Measurements from ENCODE around the gene AUTS2.

Gene AUTS2

DNA sequence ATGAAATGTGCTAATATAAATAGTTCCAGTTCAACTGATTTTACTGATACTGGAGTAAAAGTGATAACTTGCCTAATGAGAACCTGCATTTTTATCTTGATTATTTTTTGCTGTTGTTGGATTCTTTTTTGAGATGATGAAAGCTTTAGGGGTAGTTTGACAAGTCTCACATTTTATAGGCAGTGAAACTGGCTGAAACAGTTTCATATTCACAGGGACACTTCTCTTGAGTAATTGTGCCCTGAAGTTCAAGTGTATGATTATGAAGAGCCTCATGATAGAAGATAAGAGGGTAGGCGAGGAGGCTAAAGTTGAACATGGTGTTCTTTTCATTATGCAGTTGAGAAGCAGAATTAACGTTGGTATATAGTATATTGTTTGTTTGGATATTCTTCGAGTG, 5.1 kb downstream of the AUTS2 start:
- H3K4me1 ChIP-seq (ENCODE audit: control insufficient read depth, insufficient read depth, low read length), result peaks cover 7% of the 10 kb centered on the region
- H3K9ac ChIP-seq (ENCODE audit: low read length), result no peak overlapping the region
- no peaks in the 10 kb centered on the region for H3K36me3 ChIP-seq (ENCODE audit: control insufficient read depth, insufficient read depth, low read length)
- H3K27ac ChIP-seq (ENCODE audit: low read depth, low read length), result no peak overlapping the region
- H3K27me3 ChIP-seq (ENCODE audit: control insufficient read depth, insufficient read depth, low read length), result no peaks in the 10 kb centered on the region
- no peak overlapping the region for H3K4me3 ChIP-seq (ENCODE audit: low read length)

DNA sequence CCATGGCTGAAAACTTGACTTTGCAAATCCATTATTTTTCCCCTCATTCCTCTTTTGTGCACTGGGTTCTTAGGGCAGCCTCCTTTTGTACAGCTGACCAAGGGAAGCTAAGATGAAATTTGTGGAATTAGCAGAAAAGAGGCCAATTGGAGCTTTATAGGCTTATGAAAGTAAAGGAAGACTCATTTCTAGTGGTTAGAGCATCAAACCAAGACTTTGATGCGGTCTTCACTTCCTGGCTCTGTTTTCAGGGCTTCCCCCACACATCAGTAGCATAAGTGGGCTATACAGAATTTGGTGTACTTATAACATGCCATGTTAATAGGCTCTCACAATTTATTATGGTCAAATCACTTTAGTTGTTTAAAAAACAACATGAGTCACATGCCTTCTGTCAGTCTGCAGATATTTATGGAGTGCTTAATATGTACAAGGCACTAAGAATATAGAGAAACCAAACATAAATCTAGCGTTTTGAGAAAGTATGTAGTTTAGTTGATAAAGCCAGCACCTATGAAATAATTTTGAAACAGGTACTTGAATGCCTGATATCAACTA, 5.7 kb downstream of the AUTS2 start:
- Histone ChIP-seq H3K4me1 (ENCODE audit: control insufficient read depth, insufficient read depth, low read length) (peaks cover 7% of the 10 kb centered on the region), H3K36me3 (ENCODE audit: control insufficient read depth, insufficient read depth, low read length) (no peaks in the 10 kb centered on the region), H3K27me3 (ENCODE audit: control insufficient read depth, insufficient read depth, low read length) (no peaks in the 10 kb centered on the region), H3K4me3 (ENCODE audit: low read length) (no peak overlapping the region), H3K9ac (ENCODE audit: low read length) (no peak overlapping the region), H3K27ac (ENCODE audit: low read depth, low read length) (no peak overlapping the region)

DNA sequence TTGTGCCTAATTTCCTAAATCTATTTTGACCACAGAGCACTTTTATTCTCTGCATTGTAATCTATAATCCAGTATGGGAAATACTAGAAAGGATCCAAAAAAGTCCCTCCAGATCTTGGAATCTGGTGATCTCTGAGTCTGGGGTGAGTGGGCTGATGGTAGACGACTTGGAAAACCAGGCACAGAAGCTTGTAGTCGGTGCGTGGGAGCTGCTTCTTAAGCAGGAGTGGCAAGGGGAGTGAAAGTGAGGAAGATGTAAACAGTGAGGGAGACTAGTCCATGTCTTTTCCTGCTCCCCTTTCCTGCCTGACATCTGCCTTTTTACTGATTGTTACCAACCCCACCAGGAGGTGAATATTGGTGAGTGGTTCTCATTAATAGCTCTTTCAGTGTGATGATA, 6.8 kb downstream of the AUTS2 start:
- Histone ChIP-seq H3K36me3 (ENCODE audit: control insufficient read depth, insufficient read depth, low read length) (no peaks in the 10 kb centered on the region), H3K9ac (ENCODE audit: low read length) (no peak overlapping the region), H3K4me3 (ENCODE audit: low read length) (no peak overlapping the region), H3K27me3 (ENCODE audit: control insufficient read depth, insufficient read depth, low read length) (no peaks in the 10 kb centered on the region), H3K4me1 (ENCODE audit: control insufficient read depth, insufficient read depth, low read length) (peaks cover 10% of the 10 kb centered on the region), H3K27ac (ENCODE audit: low read depth, low read length) (no peak overlapping the region)

DNA sequence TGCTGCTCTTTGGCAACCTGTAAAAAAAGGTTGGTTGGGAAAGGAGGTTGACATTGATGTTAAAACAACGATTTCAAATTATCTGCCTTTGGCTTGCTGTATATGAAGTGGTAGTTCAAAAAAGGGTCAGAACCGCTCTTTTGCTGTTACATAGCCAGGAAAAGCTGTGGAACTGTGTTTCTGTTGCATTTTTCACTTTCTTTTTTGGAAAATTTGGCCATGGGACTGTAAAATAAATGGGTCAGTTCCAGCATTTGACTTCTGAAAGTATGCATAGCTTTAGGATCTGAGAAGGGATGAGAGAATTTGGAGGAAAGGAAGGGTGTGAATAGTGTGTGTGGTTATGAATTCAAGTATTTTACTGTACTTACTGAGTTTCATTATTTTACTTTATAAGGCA, 7.3 kb downstream of the AUTS2 start:
- Histone ChIP-seq H3K4me3 (ENCODE audit: low read length) (no peak overlapping the region), H3K9ac (ENCODE audit: low read length) (no peak overlapping the region), H3K27me3 (ENCODE audit: control insufficient read depth, insufficient read depth, low read length) (no peaks in the 10 kb centered on the region), H3K27ac (ENCODE audit: low read depth, low read length) (no peak overlapping the region), H3K4me1 (ENCODE audit: control insufficient read depth, insufficient read depth, low read length) (peaks cover 14% of the 10 kb centered on the region), H3K36me3 (ENCODE audit: control insufficient read depth, insufficient read depth, low read length) (no peaks in the 10 kb centered on the region)

DNA sequence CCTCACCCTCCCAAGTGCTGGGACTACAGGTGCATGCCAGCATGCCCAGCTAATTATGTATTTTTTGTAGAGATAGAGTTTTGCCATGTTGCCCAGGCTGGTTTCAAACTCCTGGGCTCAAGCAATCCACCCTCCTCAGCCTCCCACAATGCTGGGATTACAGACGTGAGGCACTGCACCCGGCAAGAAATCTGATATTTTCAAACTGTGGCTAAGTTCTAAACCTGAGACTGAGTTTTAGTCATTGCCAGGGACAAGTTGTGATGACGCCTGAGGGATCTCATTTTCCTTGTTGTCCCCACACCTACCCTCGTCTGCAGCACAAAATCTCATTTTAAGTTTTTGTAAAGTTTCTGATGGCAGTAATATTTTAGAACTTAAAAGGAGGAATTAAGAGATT, 9.8 kb downstream of the AUTS2 start:
- Histone ChIP-seq H3K4me3 (ENCODE audit: low read length) (no peak overlapping the region), H3K9ac (ENCODE audit: low read length) (no peak overlapping the region), H3K27me3 (ENCODE audit: control insufficient read depth, insufficient read depth, low read length) (no peaks in the 10 kb centered on the region), H3K4me1 (ENCODE audit: control insufficient read depth, insufficient read depth, low read length) (peaks cover 7% of the 10 kb centered on the region), H3K27ac (ENCODE audit: low read depth, low read length) (no peak overlapping the region), H3K36me3 (ENCODE audit: control insufficient read depth, insufficient read depth, low read length) (no peaks in the 10 kb centered on the region)

DNA sequence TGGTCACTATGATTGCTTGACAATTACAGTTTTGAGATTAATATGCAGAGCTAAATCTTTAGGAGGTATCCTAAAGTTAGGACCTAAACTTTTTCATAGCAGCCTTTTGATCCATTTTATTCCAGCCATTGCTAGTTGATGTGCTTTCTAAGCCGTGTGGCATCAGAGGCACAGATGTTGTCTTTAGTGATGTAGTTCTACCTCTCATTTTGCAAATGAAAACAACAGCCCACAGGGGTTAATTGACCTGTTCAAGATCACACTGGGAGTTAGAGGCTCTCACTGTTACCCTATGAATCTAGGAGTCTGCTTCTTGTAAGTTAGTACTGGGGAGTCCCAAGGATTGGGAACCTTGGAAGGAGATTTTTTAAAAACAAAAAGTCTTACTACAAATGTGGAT, 10.6 kb downstream of the AUTS2 start:
- H3K4me1 ChIP-seq (ENCODE audit: control insufficient read depth, insufficient read depth, low read length), result peaks cover 7% of the 10 kb centered on the region
- H3K36me3 ChIP-seq (ENCODE audit: control insufficient read depth, insufficient read depth, low read length), result no peaks in the 10 kb centered on the region

DNA sequence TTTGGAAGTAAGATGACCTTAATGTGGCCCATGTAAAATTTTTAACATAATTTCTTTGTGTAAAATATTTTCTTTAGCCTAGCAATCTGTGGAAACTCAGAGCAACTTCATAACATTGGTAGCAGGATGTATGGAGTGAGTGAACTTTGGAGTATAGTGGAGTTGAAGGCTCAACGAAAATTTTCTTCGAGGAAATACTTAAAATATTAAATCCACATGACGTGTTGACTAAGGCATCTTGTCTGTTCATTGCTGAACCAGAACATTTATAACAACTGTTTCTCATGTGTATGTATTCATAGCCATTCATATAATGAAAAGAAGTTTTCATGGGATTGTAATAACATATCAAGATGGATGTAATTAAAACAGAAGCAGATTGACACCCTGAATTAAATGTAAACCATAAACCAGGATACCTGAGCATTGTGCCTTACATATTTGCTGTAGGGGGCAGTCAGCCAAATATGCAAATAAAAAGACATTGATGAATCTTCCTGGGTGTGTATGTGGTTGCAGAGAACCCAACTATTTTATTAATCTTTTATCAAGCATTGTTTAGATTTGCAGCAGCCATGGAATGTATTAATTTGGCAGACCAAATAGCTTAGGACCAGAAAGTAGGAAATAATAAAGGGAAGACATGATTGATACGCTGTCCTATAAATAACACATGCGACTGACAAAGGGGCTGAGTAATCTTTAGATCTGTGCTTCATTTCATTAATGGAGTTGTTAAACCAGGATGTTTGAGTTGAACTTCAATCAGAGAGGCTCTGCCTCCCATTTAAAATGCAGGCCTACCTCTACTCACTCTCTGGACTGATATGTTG, 11.5 kb downstream of the AUTS2 start:
- Histone ChIP-seq H3K27me3 (ENCODE audit: control insufficient read depth, insufficient read depth, low read length) (no peaks in the 10 kb centered on the region), H3K36me3 (ENCODE audit: control insufficient read depth, insufficient read depth, low read length) (no peaks in the 10 kb centered on the region), H3K4me1 (ENCODE audit: control insufficient read depth, insufficient read depth, low read length) (peaks cover 7% of the 10 kb centered on the region), H3K27ac (ENCODE audit: low read depth, low read length) (no peak overlapping the region), H3K4me3 (ENCODE audit: low read length) (no peak overlapping the region), H3K9ac (ENCODE audit: low read length) (no peak overlapping the region)

More for the DNA sequence above, 10.6 kb downstream of the AUTS2 start:
- H3K27me3 ChIP-seq (ENCODE audit: control insufficient read depth, insufficient read depth, low read length), result no peaks in the 10 kb centered on the region
- no peak overlapping the region for H3K4me3 ChIP-seq (ENCODE audit: low read length)
- H3K27ac ChIP-seq (ENCODE audit: low read depth, low read length), result no peak overlapping the region
- no peak overlapping the region for H3K9ac ChIP-seq (ENCODE audit: low read length)

DNA sequence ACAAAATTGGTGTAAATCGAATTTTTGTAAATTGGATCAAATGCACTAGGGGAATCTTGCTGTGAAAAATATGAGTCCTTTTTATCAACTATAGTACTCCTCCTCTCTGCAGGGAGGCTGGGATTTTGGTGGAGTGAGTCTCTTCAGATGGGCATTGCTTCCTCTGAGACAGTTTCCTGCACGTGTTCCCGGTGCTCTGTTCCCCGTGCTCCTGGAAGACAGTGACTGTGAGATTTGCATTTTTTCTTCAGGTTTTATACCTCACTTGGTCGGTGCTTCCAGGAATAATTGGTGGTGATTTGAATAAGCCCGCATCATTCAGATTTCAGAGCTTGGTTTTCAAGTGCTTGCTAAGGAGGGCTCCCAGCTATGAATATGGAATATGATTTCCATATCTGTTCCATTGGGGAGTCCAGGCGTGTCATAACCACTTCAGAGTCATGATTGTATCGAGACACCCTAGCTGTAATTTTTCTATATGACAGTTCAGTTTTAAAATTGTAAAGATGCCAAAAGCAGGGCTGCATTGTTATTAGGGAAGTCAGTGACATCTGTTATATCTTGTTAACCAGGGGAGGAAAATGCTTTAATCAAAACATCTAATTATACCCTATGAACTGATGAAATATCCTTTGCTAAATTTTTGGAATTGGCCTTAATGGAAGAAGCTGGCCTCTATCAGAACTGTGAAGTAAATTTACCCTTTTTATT, 12.3 kb downstream of the AUTS2 start:
- Histone ChIP-seq H3K27me3 (ENCODE audit: control insufficient read depth, insufficient read depth, low read length) (no peaks in the 10 kb centered on the region), H3K9ac (ENCODE audit: low read length) (no peak overlapping the region), H3K27ac (ENCODE audit: low read depth, low read length) (no peak overlapping the region), H3K36me3 (ENCODE audit: control insufficient read depth, insufficient read depth, low read length) (no peaks in the 10 kb centered on the region), H3K4me1 (ENCODE audit: control insufficient read depth, insufficient read depth, low read length) (peaks cover 7% of the 10 kb centered on the region), H3K4me3 (ENCODE audit: low read length) (no peak overlapping the region)

DNA sequence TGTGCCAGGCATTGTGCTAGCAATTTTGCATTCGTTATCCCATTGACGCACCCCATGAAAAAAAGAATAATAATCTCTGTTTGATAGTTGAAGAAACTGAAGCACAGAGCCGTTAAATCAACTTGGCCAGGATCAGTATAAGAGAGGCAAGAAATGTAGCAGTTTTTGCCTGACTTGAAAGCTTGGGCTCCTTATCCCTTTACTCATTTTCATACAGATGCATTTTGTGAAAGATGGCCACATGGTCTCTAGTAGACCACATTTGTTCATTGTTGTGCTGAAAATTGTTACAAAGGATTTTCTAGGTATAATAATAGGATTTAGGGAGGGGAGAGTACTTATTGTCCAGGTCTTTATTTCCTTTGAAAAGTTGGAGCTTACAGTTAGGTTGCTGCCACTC, 14.7 kb downstream of the AUTS2 start:
- H3K4me1 ChIP-seq (ENCODE audit: control insufficient read depth, insufficient read depth, low read length), result peaks cover 7% of the 10 kb centered on the region
- H3K9ac ChIP-seq (ENCODE audit: low read length), result no peak overlapping the region
- no peaks in the 10 kb centered on the region for H3K36me3 ChIP-seq (ENCODE audit: control insufficient read depth, insufficient read depth, low read length)
- H3K27ac ChIP-seq (ENCODE audit: low read depth, low read length), result no peak overlapping the region
- H3K27me3 ChIP-seq (ENCODE audit: control insufficient read depth, insufficient read depth, low read length), result no peaks in the 10 kb centered on the region
- H3K4me3 ChIP-seq (ENCODE audit: low read length), result no peak overlapping the region

DNA sequence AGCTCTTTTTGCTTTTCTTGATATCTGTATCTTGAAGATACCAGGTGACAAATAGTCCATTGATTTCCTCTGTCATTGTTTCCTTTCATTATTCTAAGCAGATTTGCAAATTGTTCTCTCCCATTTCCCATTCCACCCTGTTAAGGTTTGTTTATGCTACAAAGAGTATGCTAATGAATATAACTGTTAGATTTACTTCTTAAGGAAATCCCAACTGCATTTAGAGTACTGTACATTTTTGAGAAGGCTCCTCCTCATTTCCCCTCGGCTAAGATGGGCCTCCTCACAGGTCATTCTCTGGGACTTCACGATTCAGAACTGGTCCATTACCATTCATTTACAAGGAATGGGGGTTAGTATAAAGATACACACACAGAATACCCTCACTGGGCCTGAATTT, 15.6 kb downstream of the AUTS2 start:
- no peaks in the 10 kb centered on the region for H3K36me3 ChIP-seq (ENCODE audit: control insufficient read depth, insufficient read depth, low read length)
- no peaks in the 10 kb centered on the region for H3K27me3 ChIP-seq (ENCODE audit: control insufficient read depth, insufficient read depth, low read length)
- H3K4me1 ChIP-seq (ENCODE audit: control insufficient read depth, insufficient read depth, low read length), result peaks cover 7% of the 10 kb centered on the region
- no peak overlapping the region for H3K4me3 ChIP-seq (ENCODE audit: low read length)
- H3K27ac ChIP-seq (ENCODE audit: low read depth, low read length), result no peak overlapping the region
- H3K9ac ChIP-seq (ENCODE audit: low read length), result no peak overlapping the region

DNA sequence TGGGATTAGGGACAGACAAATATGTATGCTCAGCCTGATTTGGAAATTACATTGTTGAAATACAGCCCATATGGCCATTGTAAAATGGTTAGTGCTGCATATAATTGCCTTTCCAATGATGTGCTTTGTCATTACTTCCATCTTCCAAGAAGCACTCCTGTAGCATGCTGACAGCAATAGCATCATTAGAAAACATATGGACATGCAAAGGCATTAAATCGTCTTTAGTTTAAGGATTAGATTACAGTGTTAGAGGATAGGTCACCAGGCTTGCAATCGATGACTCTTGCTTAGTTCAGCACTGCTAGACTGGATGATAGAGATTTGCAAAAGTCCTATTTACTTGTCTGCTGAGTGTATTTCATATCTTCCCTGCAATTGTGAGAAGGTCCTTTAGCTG, 17.4 kb downstream of the AUTS2 start:
- no peaks in the 10 kb centered on the region for H3K36me3 ChIP-seq (ENCODE audit: control insufficient read depth, insufficient read depth, low read length)

DNA sequence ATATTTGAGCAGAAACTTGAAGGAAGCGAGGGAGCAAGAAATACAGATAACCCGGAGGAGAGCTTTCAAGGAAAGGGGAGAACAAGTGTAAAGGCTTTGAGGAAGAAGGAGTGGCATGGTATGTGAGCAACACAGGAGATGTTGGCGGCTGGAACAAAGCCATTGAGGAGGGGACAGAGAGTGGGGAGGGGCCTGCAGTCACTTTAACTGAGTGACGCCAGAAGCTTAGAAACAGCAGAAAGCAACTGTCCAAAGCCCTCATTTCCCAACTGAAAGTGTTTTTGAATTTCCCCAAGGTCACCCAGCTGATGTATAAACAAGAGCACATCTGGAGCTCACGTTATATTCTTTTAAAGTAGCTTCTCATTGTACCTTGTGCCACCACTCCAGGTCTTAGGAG, 19.1 kb downstream of the AUTS2 start:
- no peaks in the 10 kb centered on the region for H3K36me3 ChIP-seq (ENCODE audit: control insufficient read depth, insufficient read depth, low read length)
- no peaks in the 10 kb centered on the region for H3K27me3 ChIP-seq (ENCODE audit: control insufficient read depth, insufficient read depth, low read length)
- H3K27ac ChIP-seq (ENCODE audit: low read depth, low read length), result no peak overlapping the region
- H3K4me1 ChIP-seq (ENCODE audit: control insufficient read depth, insufficient read depth, low read length), result no peaks in the 10 kb centered on the region
- no peak overlapping the region for H3K4me3 ChIP-seq (ENCODE audit: low read length)
- H3K9ac ChIP-seq (ENCODE audit: low read length), result no peak overlapping the region

More for the DNA sequence above, 17.4 kb downstream of the AUTS2 start:
- Histone ChIP-seq H3K9ac (ENCODE audit: low read length) (no peak overlapping the region), H3K27ac (ENCODE audit: low read depth, low read length) (no peak overlapping the region), H3K27me3 (ENCODE audit: control insufficient read depth, insufficient read depth, low read length) (no peaks in the 10 kb centered on the region), H3K4me1 (ENCODE audit: control insufficient read depth, insufficient read depth, low read length) (no peaks in the 10 kb centered on the region), H3K4me3 (ENCODE audit: low read length) (no peak overlapping the region)

Data from rectal smooth muscle tissue (tissue), 1 donor.